ENCODE results near the gene RALB. TPM values are rescaled to one million over a fixed set of nuclear protein-coding genes. Genes with fewer than 3 reads are reported as not detected.

The RALB gene
- total RNA-seq, 1 experiment from 2014 or later = 59.4 TPM

- H3K4me1 Mint-ChIP-seq (ENCODE audit: low read depth, unreplicated experiment) = peaks cover 34% of the 10 kb centered on the region
- H3K36me3 Mint-ChIP-seq (ENCODE audit: insufficient read depth, unreplicated experiment) = peaks cover 9% of the 10 kb centered on the region
- ChIA-PET CTCF (interaction anchor here (0.6 to 3.8 kb wide), 5 partner anchors 10 to 804 kb away, joined by 3 to 36 read pairs (median 5); partner anchors contain the start of gene TMEM185B), POLR2A (interaction anchor here (0.9 to 3.4 kb wide), 2 partner anchors 22 to 30 kb away, joined by 9 to 46 read pairs; partner anchors contain the start of gene TMEM185B)
- no TSS peak for BruUV-seq (replicated peaks)
- intact Hi-C loops (cut with micrococcal nuclease; ENCODE audit: unreplicated experiment) = loop anchor here (1.0 to 2.0 kb wide), 6 partner anchors 8 to 427 kb away; no protein-coding TSS in a partner anchor
- no peaks in the 10 kb centered on the region for H3K27me3 Mint-ChIP-seq (ENCODE audit: insufficient read depth, unreplicated experiment)
- peaks cover 7% of the 10 kb centered on the region for H3K9me3 Mint-ChIP-seq (ENCODE audit: unreplicated experiment)
- H3K27ac Mint-ChIP-seq (ENCODE audit: unreplicated experiment) = peak overlapping the region; percentile 68
- peaks cover 18% of the 10 kb centered on the region for H3K4me1 ChIP-seq
- no peaks in the 10 kb centered on the region for H3K27me3 ChIP-seq (replicated peaks; ENCODE audit: control insufficient read depth, insufficient read depth, low read length)
- no peaks in the 10 kb centered on the region for H3K9me3 ChIP-seq
- TF ChIP-seq CTCF (IDR thresholded peaks at IDR 0.05; ENCODE audit: insufficient read depth in 1 of 2, low read depth in 1 of 2, low read length in 1 of 2, severe bottlenecking in 1 of 2, unreplicated experiment in 1 of 2) = peak; percentile 38 to 53
- peak overlapping the region; percentile 82 for H3K4me3 Mint-ChIP-seq (ENCODE audit: unreplicated experiment)
- peak; percentile 86 to 87 for DNase-seq
- peaks cover 2% of the 10 kb centered on the region for H3K36me3 ChIP-seq (ENCODE audit: control insufficient read depth, insufficient read depth, low read length)
- peak overlapping the region; percentile 64 for H3K4me3 ChIP-seq (ENCODE audit: low read depth, low read length)
Measured at GRCh38 chr2:120253021-120253882, 600 bp downstream of the RALB start.

DNA sequence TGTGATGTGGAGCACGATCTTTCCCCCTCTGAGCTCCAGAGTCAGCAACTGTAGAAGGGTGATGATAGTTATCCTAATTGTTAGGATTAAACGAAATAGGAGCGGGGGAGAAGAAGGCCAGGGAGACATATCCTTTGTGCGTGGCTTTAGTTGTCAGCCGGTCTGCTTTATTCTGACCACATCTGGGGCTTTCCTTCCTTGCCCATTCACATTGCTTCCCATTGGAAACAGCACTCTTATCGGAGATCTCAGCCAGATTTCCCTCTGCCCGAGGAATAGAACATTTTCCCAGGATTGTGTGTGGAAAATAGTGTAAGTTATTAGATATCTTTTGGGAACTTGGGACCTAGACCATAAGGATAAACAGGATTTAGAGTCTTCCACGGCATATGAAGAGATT is 1.5 kb downstream of the RALB start:
- BruUV-seq (replicated peaks) = no TSS peak
- Mint-ChIP-seq H3K36me3 (ENCODE audit: insufficient read depth, unreplicated experiment) (peaks cover 14% of the 10 kb centered on the region), H3K27ac (ENCODE audit: unreplicated experiment) (peak overlapping the region; percentile 68), H3K27me3 (ENCODE audit: insufficient read depth, unreplicated experiment) (no peaks in the 10 kb centered on the region), H3K4me1 (ENCODE audit: low read depth, unreplicated experiment) (peaks cover 39% of the 10 kb centered on the region), H3K4me3 (ENCODE audit: unreplicated experiment) (peak overlapping the region; percentile 82), H3K9me3 (ENCODE audit: unreplicated experiment) (peaks cover 13% of the 10 kb centered on the region)
- Histone ChIP-seq H3K36me3 (ENCODE audit: control insufficient read depth, insufficient read depth, low read length) (peaks cover 2% of the 10 kb centered on the region), H3K4me1 (peaks cover 18% of the 10 kb centered on the region), H3K9me3 (no peaks in the 10 kb centered on the region), H3K4me3 (ENCODE audit: low read depth, low read length) (peak overlapping the region; percentile 64), H3K27me3 (replicated peaks; ENCODE audit: control insufficient read depth, insufficient read depth, low read length) (no peaks in the 10 kb centered on the region)
- POLR2A ChIA-PET = interaction anchor here (3.4 kb wide), 1 partner anchor 31 kb away, joined by 46 read pairs; the partner anchor contains the start of gene TMEM185B
- no peak for TF ChIP-seq CTCF (IDR thresholded peaks at IDR 0.05; ENCODE audit: insufficient read depth in 1 of 2, low read depth in 1 of 2, low read length in 1 of 2, severe bottlenecking in 1 of 2, unreplicated experiment in 1 of 2)
- no peak for DNase-seq
- CTCF ChIA-PET = interaction anchor here (0.6 to 3.8 kb wide), 2 partner anchors 58 to 428 kb away, joined by 3 to 36 read pairs; no protein-coding TSS in a partner anchor
- intact Hi-C loops (cut with micrococcal nuclease; ENCODE audit: unreplicated experiment) = no loop called here

GRCh38 chr2:120255071-120255470 is 2.4 kb downstream of the RALB start:
- H3K9me3 Mint-ChIP-seq (ENCODE audit: unreplicated experiment) = peaks cover 13% of the 10 kb centered on the region
- no TSS peak for BruUV-seq (replicated peaks)
- no peak for DNase-seq
- ChIA-PET CTCF (no interaction called here), POLR2A (no interaction called here)
- Histone ChIP-seq H3K27me3 (replicated peaks; ENCODE audit: control insufficient read depth, insufficient read depth, low read length) (no peaks in the 10 kb centered on the region), H3K4me1 (peaks cover 18% of the 10 kb centered on the region), H3K36me3 (ENCODE audit: control insufficient read depth, insufficient read depth, low read length) (peaks cover 2% of the 10 kb centered on the region), H3K9me3 (no peaks in the 10 kb centered on the region; the same call in 1 of the 2 replicates), H3K4me3 (ENCODE audit: low read depth, low read length) (no peak overlapping the region)
- intact Hi-C loops (cut with micrococcal nuclease; ENCODE audit: unreplicated experiment) = no loop called here
- no peaks in the 10 kb centered on the region for H3K27me3 Mint-ChIP-seq (ENCODE audit: insufficient read depth, unreplicated experiment)
- no peak overlapping the region for H3K27ac Mint-ChIP-seq (ENCODE audit: unreplicated experiment)
- TF ChIP-seq CTCF (IDR thresholded peaks at IDR 0.05; ENCODE audit: insufficient read depth in 1 of 2, low read depth in 1 of 2, low read length in 1 of 2, severe bottlenecking in 1 of 2, unreplicated experiment in 1 of 2) = no peak
- H3K4me1 Mint-ChIP-seq (ENCODE audit: low read depth, unreplicated experiment) = peaks cover 39% of the 10 kb centered on the region
- H3K4me3 Mint-ChIP-seq (ENCODE audit: unreplicated experiment) = peak overlapping the region; percentile 48
- H3K36me3 Mint-ChIP-seq (ENCODE audit: insufficient read depth, unreplicated experiment) = peaks cover 16% of the 10 kb centered on the region
